NCI-H460 (cell line): ENCODE data around the gene CD80. TPM values are rescaled to one million over a fixed set of nuclear protein-coding genes. Genes with fewer than 3 reads are reported as not detected.

Experiments used
- DNase-seq: peaks from one replicate; pipeline ENCODE4 v3.0.0-alpha.2; 2016; ENCODE audit warnings: low read depth; ENCODE audit errors: extremely low read depth
- total RNA-seq: library from RNA; depleted of rRNA; stranded (reverse); fragments of >200 nt; shearing (Covaris generic); gene quantifications from 2 replicates; pipeline ENCODE4 v1.2.3, GENCODE V29; 2014

The CD80 gene
- total RNA-seq, 1 experiment from 2014 or later, result not detected

DNA sequence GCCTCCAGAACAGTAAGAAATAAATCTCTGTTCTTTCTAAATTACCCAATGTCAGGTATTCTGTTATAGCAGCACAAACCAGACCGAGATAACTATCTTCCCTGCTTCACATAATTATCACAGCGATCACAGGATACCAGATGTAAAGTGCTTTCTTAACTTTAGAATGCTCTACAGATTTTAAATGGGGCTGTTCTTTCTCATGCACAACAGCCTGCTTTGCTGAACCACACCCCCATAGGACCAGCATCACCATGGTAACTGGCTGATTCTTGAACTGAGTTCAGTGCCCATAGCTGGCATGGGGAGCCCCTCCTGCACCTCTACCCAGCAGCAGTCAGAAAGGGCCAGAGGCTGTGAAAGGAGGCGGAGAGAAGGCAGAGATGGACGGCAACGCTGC, 7.8 kb downstream of the CD80 start:
- DNase-seq, result no peak

DNA sequence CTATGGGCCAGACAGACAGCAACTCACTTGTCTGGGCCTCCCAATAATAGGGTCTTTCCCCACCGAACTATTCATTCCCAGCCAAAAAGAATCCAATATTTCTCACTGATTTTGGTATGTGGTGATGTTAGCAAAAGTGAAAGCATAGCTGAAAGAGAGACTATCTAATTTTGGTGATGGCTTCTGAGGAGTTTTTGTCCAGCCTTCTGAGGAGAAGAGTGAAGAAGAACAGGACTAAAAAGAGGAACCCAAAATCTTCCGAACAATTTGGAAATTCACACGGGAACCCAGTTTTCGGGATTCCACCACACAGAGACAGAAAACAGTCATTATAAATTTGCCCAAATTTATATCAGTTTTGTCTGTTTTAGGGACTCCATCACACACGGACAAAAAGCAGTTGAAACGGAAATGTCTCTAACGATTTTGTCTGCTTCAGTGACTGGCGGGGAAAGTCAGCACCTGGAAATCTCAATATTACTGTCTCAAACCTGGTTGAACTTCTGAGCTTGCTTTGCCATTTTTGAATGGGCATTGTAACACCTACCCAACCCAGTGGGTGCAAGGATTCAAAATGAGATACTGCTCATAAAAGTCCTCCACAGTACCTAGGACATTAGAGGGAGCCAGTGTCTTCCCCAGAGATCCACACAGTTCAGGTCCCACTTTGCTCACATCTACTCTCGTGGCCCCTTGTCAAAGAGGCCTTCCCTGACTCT, 9.1 kb downstream of the CD80 start:
- no peak for DNase-seq

DNA sequence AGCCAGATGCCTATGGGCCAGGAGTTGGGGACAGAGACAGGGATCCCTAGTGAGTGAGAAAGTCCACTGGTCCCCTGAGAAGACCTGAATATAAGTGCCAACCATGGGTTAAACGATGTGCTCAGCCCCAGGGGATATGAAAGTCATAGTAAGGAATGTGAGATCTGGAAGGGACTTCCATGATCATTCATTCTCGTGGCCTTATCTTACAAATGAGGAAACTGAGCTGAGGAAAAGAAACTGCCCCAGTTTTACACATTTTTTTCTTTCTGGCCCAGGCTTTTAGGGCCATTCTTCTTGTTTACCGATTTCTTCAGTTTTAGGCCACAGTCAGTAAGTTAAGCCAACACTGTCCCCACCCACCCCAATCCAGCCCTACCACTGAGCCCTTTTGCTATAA, 11.1 kb downstream of the CD80 start:
- DNase-seq, result no peak

DNA sequence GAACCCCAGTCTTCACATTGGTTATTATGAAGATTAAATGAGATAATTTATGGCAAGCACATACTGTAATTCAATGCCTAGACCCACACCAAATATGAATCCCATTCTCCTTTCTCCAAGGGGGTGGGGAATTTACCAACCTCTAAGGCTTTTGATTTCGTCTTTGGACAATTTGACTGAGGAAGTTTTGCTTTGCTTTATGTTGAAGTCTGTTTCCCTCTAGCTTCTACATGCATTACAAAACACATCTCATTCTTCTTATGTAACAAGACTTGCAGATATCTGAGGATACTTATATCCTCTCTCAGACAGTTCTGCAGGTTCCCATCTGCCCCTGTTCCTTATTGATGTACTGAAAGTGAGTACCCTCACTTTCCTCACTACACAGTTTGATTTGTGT, 12.2 kb downstream of the CD80 start:
- DNase-seq, result no peak

DNA sequence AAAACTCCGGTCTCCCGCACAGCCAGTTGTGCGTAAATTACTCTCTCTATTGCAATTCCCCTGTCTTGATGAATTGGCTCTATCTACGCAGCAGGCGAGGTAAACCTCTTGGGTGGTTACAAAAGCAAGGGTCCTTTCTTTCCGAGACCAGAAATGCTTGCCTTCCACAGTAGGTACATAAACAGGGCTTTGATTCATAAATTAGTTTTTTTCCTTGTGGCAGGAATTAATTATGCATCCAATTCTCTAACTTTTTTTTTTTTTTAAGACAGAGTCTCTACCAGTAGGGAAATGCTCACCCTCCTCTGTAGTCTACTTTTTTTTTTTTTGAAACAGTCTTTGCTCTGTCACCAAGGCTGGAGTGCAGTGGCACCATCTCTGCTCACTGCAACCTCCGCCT, 16.3 kb downstream of the CD80 start:
- DNase-seq, result no peak

DNA sequence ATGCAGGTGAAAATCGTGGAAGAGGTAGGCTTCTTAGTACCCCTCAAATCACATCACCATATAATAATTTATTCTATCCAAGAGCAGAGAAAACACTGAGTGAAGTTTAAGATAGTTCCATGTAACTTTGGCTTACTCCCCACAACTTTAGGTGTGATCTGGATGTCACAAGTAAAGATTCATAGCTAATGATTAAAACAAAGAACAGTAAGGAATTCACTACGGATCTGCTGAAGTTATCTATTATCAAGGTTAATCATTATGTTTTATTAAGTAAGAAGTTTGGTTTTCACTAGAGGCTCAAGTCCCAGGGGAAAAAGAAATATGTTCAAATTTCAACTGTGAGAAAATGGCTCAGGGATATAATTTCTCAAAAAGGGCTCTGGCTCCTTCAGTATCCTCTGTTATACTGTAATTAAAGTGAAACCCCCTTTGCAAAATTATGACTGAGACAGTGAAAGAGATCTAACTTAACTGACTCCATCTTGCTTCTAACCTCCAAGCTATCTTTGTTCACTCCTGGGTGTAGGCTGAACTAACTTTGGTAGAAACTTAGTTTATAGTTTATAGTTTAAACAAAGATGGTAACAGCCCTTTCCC, 17.1 kb downstream of the CD80 start:
- no peak for DNase-seq

DNA sequence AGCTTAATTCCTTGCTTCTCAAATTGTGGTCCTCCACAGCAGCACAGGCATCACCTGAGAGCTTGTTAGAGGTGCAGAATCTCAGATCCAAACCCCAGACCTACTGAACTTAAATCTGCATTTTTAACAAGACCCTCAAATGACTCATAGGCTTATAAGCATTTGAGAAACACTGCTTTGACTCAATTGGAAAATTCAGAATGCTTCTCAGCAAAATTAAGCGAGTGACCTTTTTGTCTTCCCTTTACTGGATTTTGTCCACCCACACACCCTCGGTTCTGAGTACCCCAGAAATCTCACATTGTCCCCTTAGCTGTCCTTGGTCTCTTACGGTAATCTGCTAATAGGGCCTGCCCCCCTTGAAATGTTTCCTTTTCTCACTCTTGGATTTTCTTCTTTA, 17.9 kb downstream of the CD80 start:
- DNase-seq, result no peak

DNA sequence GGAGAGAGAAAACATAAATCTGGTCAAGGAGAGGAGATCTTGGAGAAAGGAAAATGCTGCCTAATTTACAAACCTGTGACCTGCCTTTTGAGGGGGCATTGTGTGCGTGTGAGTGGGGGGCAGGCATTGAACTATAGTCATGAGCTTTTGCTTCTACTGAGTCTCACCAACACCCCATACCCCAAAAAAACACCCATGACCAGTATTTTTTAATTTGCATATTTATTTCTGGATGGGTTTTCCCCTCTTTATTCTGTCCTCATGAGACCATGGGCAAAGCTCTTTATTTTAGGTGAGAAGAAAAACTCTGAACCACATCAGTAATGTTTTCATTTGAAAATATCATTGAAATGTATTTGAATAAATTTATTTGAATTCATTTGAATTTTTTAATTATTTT, 20.6 kb downstream of the CD80 start:
- DNase-seq, result no peak

DNA sequence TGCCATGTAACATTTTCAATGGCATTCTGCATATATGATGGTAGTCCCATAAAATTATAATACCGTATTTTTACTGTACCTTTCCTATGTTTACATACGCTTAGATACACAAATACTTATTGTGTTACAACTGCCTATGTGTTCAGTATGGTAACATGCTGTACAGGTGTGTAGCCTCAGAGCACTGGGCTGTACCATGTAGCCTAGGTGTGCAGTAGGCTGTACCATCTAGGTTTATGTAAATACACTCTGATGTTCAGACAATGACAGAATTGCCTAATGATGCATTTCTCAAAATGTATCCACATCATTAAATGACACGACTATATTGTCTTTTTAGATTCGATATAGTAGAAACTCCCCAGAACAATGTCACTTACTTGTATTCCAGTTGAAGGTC, 22.7 kb downstream of the CD80 start:
- DNase-seq, result no peak

DNA sequence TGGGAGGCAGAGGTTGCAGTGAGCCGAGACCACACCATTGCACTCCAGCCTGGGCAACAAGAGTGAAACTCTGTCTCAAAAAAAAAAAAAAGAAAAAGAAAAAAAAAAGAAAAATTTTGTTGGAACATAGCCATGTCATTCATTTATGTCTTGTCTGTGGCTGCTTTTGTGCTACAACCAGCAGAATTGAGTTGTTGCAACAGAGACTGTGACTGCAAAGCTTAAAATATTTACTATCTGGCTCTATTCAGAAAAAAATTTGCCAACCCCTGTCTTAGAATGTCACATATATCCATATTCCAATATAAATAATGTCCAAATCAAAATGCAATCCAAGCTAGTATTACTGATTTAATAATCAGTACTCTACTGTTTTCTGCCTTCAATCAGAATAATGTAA, 25.1 kb downstream of the CD80 start:
- DNase-seq, result no peak

DNA sequence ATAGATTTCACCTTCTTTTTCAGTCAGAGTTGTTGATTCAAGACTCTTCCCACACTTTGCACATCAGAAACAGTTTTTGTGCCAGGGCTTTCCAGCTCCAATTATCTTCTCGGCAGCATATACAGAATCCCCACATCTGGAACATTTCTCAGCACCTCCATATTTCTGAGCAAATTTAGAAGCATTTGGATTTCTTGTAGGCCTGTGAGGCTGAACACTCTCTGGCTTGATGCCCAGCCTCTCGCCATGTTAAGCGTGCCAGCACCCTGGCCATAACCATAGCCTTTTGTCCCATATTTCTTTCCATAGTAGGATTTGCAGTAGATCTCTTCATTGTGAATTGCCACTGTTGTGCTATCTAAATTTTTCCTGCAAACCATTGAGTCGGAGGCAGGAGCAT, 28.3 kb downstream of the CD80 start:
- DNase-seq, result no peak

DNA sequence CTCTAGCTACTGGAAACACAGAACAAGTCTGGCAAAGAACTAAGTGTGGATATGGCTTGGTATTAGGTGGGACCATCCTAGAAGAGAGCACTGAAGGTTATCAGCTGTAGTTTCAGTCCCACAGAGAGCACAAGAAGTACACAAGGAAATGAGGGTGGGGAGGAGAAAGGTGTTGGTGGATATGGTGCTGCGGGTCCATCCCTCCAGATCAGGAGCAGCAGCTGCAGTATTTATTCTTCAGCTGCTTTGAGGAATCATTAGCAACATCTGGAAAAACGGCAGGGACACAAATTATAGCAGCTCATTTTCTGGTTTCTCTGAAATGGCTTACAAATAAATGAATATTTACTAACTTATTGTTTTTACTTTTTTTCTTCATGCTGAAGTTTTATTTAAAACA, 29.0 kb downstream of the CD80 start:
- no peak for DNase-seq

DNA sequence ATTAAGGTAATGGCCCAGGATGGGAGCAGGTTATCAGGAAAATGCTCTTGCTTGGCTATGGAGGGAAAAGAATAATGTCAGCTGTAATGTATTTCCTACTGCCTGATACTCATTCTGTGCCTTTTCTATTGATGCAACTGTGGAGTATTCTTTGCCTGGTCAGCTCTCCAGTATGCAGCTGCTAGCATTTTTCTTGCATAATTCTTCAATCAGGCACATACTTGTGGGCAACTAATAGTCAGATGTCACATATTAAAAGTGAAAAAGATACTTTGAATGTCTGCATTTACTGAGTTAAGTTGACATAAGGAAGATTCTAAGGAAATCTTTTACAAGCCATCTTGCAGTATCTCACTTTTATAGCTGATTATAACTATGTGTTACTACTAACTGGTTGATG, 29.5 kb downstream of the CD80 start:
- no peak for DNase-seq

DNA sequence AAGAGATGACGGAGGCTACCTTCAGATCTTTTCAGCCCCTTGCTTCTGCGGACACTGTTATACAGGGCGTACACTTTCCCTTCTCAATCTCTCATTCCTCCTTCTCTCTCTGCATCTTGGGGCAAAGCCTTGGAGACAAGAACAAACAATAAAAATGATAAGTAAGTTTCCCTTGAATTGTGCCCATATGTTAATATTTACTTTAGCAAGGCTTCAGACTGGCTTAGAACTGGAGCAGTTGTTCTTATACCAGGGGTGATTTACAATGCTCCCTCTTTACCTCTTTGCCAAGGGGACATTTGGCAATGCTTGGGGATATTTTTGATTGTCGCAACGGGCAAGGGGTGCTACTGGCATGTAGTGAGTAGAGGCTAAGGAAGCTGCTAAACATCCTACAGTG, 31.7 kb downstream of the CD80 start:
- no peak for DNase-seq

DNA sequence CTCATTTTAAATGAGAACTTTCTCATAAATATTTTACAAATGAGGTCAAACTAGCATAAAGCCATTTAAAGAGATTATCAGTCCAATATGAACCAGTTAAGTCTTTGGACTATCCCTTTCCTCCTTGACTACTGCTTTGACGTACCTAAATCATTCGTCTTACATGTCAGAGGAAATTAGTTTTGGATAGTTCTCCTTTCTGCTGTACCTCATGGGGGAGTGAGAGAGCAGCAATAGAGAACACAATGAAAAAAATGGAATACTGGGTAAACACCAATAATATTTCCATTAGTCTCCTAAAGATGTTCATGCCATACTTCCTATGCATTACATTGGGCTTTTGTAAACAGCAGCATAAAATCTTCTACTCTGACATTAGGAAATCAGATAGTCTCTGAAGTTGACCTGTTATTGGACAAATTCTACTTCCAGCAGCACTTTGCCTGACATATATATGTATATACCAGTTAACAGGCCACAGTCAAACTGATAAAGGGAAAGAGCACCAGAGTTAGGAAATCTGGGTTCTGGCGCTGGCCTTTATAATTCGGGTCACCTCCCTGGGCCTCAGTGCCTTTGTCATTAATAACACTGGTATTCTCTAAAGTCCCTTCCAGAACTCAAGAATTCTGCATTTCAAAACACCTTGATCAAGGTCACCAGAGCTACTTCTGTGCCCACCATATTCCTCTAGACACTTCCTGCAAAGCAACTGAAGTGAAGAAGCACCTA, 34.3 kb downstream of the CD80 start:
- no peak for DNase-seq

DNA sequence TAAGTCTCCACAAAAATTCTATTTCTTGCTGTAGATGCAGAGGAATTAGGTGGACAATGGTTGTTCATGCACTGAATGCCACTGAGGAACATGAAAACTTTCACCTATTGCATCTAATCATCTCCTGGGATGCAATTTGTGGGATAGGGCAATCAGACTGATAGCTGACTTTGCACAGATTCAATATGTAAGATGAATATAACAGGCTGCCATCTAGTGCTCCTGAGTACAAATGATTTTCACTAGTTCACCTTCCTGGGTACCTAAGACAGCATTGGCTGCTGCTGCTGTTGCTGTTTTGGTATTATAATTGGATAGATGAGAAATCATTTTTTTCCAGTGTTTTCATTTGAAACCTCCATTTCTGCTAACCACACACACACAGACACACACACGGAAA, 41.4 kb downstream of the CD80 start:
- no peak for DNase-seq

DNA sequence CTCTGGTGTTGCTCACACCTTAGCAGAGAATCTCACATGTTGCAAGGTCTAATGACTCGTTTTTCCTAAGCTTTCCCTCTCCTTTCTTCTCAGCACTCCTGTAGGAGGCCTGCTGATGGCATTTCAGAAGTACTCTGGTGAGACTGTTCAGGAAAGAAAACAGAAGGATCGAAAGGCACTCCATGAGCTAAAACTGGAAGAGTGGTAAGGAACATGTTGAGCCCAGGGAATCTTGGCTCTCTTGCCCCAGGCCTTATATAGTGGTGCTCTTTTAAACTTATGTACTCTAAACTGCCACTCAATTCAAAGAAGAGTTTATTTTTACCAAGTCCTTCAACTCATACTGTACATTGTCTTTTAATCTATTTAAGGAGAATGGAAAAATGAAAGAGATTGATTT, 42.3 kb downstream of the CD80 start:
- DNase-seq, result no peak

DNA sequence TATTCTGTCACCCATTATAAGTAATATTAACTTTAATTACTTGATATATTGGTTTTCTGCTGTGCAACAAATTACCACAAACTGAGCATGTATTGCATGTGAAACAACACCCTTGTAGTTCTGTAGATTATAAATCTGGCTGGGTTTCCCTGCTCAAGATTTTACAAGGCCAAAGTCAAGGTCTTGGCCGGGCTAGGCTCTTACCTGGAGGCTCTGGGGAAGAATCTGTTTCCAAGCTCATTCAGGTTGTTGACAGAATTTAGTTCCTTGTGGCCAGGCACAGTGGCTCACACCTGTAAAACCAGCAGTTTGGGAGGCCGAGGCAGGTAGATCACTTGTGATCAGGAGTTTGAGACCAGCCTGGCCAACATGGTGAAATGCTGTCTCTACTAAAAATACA, 44.8 kb downstream of the CD80 start:
- DNase-seq, result no peak

DNA sequence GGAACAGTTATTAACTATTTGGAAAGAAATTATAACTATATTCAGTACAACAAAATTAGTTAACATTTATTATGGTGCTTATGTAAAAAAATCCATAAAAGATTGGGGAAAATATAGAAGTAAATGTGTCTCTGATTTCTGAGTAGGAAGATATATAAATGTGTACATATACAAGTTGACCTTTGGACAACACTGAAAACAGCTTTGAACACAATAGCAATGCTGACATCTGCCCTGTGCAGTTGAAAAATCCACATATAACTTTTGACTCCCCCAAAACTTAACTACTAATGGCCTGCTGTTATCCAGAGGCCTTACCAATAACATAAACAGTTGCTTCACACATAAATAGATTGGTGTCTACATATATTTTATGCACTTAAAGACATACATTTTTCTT, 48.7 kb downstream of the CD80 start:
- no peak for DNase-seq

DNA sequence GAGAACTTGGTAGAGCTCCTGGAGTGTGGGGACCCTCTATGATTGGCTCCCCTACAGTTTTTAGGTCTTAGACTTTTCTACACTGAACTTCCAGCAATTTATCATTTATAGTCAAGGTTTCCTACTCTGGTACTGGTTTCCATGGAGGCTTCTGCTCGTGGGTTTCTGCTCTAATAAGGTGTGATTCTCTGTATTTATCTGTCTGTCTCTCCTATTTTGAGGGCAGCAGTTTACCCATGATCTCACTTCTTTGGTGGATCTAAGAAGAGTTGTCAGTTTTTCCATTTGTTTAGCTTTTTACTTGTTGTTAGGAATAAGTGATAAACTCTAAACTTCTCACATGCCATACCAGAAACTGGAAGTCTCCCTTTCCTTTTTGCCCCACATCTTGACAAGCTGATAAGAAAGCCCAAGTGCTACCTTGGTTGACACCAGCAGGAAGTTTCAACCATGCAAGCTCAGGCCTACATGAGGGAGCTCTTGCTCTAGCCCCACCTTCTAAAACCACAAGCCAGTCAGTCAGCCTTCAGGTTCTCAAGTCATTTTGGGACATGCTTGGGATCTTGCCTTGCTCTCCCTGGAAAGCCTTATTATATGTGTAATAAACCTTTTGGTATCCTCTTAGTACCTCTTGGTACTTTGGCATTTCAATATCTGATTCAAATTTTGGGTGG, 51.1 kb downstream of the CD80 start:
- no peak for DNase-seq

DNA sequence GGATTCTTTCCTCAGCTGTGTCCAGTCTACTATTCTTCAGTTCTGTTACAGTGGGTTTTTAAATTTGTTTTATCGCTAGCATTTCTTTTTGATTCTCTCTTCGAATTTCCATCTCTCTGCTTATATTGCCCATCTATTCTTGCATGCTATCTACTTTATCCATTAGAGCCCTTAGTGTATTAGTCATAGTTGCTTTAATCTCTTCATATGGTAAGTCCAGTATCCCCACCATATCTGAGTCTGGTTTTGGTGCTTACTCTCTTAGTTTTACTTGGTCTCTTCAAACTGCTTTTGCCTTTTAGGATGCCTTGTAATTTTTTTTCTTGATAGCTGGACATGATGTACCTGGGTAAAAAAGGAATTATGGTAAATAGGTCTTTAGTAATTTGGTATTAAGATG, 52.0 kb downstream of the CD80 start:
- DNase-seq, result no peak

DNA sequence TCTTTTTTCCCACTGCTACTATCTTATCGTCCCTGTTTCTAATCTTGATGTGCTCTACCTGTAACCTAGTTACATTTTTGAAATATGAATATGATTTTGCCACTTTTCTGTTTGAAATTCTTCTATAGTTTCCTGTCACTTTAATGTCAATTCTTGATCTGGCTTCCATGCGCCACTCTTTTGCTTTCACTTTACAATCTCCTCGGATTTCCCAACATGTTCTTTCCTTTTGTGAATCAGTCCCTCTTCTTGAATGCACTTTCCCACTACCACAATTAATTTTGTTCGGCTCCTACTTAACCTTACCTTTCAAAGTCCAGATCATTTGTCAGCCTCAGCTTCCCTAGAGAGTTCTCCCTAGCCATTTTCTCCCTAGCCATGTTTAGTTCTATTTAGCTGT, 52.8 kb downstream of the CD80 start:
- no peak for DNase-seq
